GM12878 (cell line): ENCODE data around the gene ZNF132. TPM values are rescaled to one million over a fixed set of nuclear protein-coding genes. Genes with fewer than 3 reads are reported as not detected.

Source experiments
- ATAC-seq: fragments of 200-7000 bp; cut with Tn5 transposase; 3 replicates; pipeline ENCODE4 v1.9.1; 2020; ENCODE audit warnings: mild to moderate bottlenecking, moderate library complexity
- BruUV-seq: library from RNA; stranded (reverse); fragments of 400-500 nt; replicated peaks from 2 replicates; lab custom pipeline; 2021; lab: Mats Ljungman, UMichigan
- CTCF ChIA-PET: fragments of 300-600 bp; sonication (Branson Sonifier 250); formaldehyde crosslinking; extraction: SDS; loops from one replicate; lab custom pipeline; 2021; ENCODE audit warnings: inconsistent platforms; lab: Yijun Ruan, JAX
- POLR2A ChIA-PET: fragments of 350-600 bp; formaldehyde crosslinking; extraction: SDS; loops from one replicate; lab custom pipeline; 2021; ENCODE audit warnings: inconsistent platforms; lab: Charles Lee
- RAD21 ChIA-PET: fragments of 300-600 bp; sonication (Branson Sonifier 250); formaldehyde crosslinking; loops from one replicate; lab custom pipeline; 2023; ENCODE audit warnings: antibody characterized with exemption; ENCODE audit not compliant: unreplicated experiment; lab: Charles Lee
- SMC1A ChIA-PET: fragments of 300-600 bp; sonication (Branson Sonifier 250); formaldehyde crosslinking; loops from one replicate; lab custom pipeline; 2023; ENCODE audit not compliant: unreplicated experiment, uncharacterized antibody; lab: Charles Lee
- DNase-seq: peaks from one replicate; pipeline ENCODE4 v3.0.0-alpha.2; 2011; ENCODE audit warnings: low read depth, low spot score
- FAIRE-seq: peaks from 3 replicates; lab custom pipeline; 2011; peaks lifted over from hg19 to GRCh38; lab: Jason Lieb, UNC
- H2AFZ ChIP-seq: 2 replicates; pipeline ENCODE4 v1.6.0; 2011; ENCODE audit warnings: low read depth, low read length, control low read depth; ENCODE audit not compliant: control insufficient read depth
- H3K27ac ChIP-seq: 2 replicates; pipeline ENCODE4 v1.5.1; 2011; ENCODE audit warnings: control low read depth; ENCODE audit not compliant: control insufficient read depth, insufficient read depth
- H3K27me3 ChIP-seq, 2 experiments: replicated peaks in 1 of 2; 2 replicates each; pipeline versions ENCODE4 v1.6.0 to v1.6.1; 2011; ENCODE audit warnings: low read length in 1 of 2; ENCODE audit not compliant: control insufficient read depth in 2 of 2, insufficient read depth in 2 of 2
- H3K36me3 ChIP-seq, 2 experiments: 2 replicates each; pipeline ENCODE4 v1.5.1; 2011; ENCODE audit warnings: low read length in 1 of 2; ENCODE audit not compliant: control insufficient read depth in 2 of 2, insufficient read depth in 2 of 2
- H3K4me1 ChIP-seq: 2 replicates; pipeline ENCODE4 v1.6.1; 2011; ENCODE audit warnings: mild to moderate bottlenecking, low read length, moderate library complexity, mixed read lengths; ENCODE audit not compliant: control insufficient read depth, insufficient read depth
- H3K4me2 ChIP-seq: 2 replicates; pipeline ENCODE4 v1.6.0; 2011; ENCODE audit warnings: control low read depth; ENCODE audit not compliant: control insufficient read depth, insufficient read depth
- H3K4me3 ChIP-seq: fragments of 200-600 bp; sonication (generic); 2 replicates; pipeline ENCODE4 v1.5.1; 2016
- H3K79me2 ChIP-seq: 2 replicates; pipeline ENCODE4 v1.6.0; 2011; ENCODE audit warnings: low read length; ENCODE audit not compliant: control insufficient read depth, insufficient read depth
- H3K9ac ChIP-seq: 2 replicates; pipeline ENCODE4 v1.8.0; 2011; ENCODE audit warnings: low read length, control low read depth, mixed read lengths; ENCODE audit not compliant: control insufficient read depth, insufficient read depth
- H3K9me3 ChIP-seq: replicated peaks from 3 replicates; pipeline ENCODE4 v1.5.1; 2011; ENCODE audit warnings: mild to moderate bottlenecking, low read length; ENCODE audit not compliant: control insufficient read depth, insufficient read depth
- H4K20me1 ChIP-seq: 2 replicates; pipeline ENCODE4 v1.6.0; 2011; ENCODE audit not compliant: control insufficient read depth, insufficient read depth
- ASH2L ChIP-seq: fragments of 300-600, 200-600 bp; sonication (generic); IDR thresholded peaks from 2 replicates; pipeline ENCODE4 v1.6.1; 2017; ENCODE audit warnings: low read depth, mild to moderate bottlenecking, borderline replicate concordance
- BRCA1 ChIP-seq: IDR thresholded peaks from 2 replicates; pipeline ENCODE4 v1.6.1; 2011; ENCODE audit warnings: low read depth, low read length, improper control_type of control experiment
- EGR1 ChIP-seq, 2 experiments: IDR thresholded peaks; 1 replicate in 1 of 2; 2 replicates in 1 of 2; pipeline ENCODE4 v1.6.1; 2011 to 2012; ENCODE audit warnings: low read depth in 2 of 2, low read length in 2 of 2, borderline replicate concordance in 1 of 2, mild to moderate bottlenecking in 1 of 2, moderate library complexity in 1 of 2
- GATAD2B ChIP-seq: fragments of 450-650 bp; conservative IDR thresholded peaks from 2 replicates; pipeline ENCODE4 v1.6.1; 2017; ENCODE audit warnings: low read depth, mild to moderate bottlenecking, moderate library complexity
- RB1 ChIP-seq: fragments of 450-650 bp; formaldehyde crosslinking; IDR thresholded peaks from 2 replicates; pipeline ENCODE4 v1.6.1; 2017; ENCODE audit warnings: mild to moderate bottlenecking, borderline replicate concordance
- SMC3 ChIP-seq: IDR thresholded peaks from 2 replicates; pipeline ENCODE4 v1.6.1; 2011; ENCODE audit warnings: low read length, improper control_type of control experiment, borderline replicate concordance
- SREBF1 ChIP-seq: IDR thresholded peaks from 2 replicates; pipeline ENCODE4 v1.6.1; 2012; ENCODE audit warnings: mild to moderate bottlenecking, low read length
- WGBS: methylation state at CpG from one replicate; pipeline ENCODE4 v1.1.6; 2016; ENCODE audit warnings: low lambda C conversion rate; ENCODE audit not compliant: insufficient replicate concordance, insufficient coverage; ENCODE audit errors: missing lambda C conversion rate; 5-methylcytosine and 5-hydroxymethylcytosine counted together
- in situ Hi-C: fragments of 300-500 bp; cut with MboI; formaldehyde crosslinking; loops from 9 replicates; pipeline ENCODE4 v1.14.3; 2018; ENCODE audit warnings: mixed read lengths
- intact Hi-C: fragments of 100-400 bp; cut with micrococcal nuclease; formaldehyde crosslinking; loops from one replicate; pipeline ENCODE4 v1.14.2; 2022; ENCODE audit not compliant: unreplicated experiment
- polyA plus RNA-seq, 11 experiments: library from polyadenylated mRNA; depleted of rRNA in 4 of 11; unstranded in 6 of 11; stranded (reverse) in 5 of 11; fragments of >200 nt; fragmentation: Nextera tagmentation in 4 of 11; fragmentation: Illumina TruSeq in 1 of 11; extraction: Ambion mirVana in 4 of 11; extraction: Trizol in 1 of 11; gene quantifications; 1 replicate in 1 of 11; 2 replicates in 10 of 11; pipeline versions ENCODE4 v1.2.1 to v1.2.3, GENCODE V29; 2011 to 2016; ENCODE audit warnings: inconsistent platforms in 2 of 11, missing spikeins in 2 of 11, low read depth in 1 of 11
- total RNA-seq, 4 experiments: library from RNA; depleted of rRNA in 3 of 4; stranded (reverse); fragments of >200 nt in 3 of 4; fragmentation: Illumina TruSeq in 1 of 4; extraction: Trizol in 1 of 4; gene quantifications; 2 replicates each; pipeline versions ENCODE4 v1.2.1 to v1.2.3, GENCODE V29; 2013 to 2021
- TF ChIP-seq, protein P1 (sequence below): fragments of 150-350 bp; IDR thresholded peaks from 2 replicates; pipeline ENCODE4 v1.6.1; 2016; ENCODE audit warnings: low read depth, low read length
- TF ChIP-seq, protein P2 (sequence below): IDR thresholded peaks from 2 replicates; pipeline ENCODE4 v1.6.1; 2011; ENCODE audit warnings: borderline replicate concordance, low read depth, mild to moderate bottlenecking, moderate library complexity, mixed read lengths, low read length; ENCODE audit not compliant: insufficient read depth; ENCODE audit errors: extremely low read length
- TF ChIP-seq, protein P3 (sequence below): fragments of 450-650 bp; formaldehyde crosslinking; IDR thresholded peaks from 2 replicates; pipeline ENCODE4 v1.4.0; 2020; ENCODE audit warnings: mild to moderate bottlenecking, moderate library complexity
- TF ChIP-seq, protein P4 (sequence below): IDR thresholded peaks from 2 replicates; pipeline ENCODE4 v1.6.1; 2012; ENCODE audit warnings: low read length, inconsistent platforms

The ZNF132 gene
- total and polyA plus RNA-seq, 10 of the 15 experiments (the other 5 are each of a cell fraction or from before 2014, with no cell fraction given): 0.56 to 4.0 (median 2.3) TPM

DNA sequence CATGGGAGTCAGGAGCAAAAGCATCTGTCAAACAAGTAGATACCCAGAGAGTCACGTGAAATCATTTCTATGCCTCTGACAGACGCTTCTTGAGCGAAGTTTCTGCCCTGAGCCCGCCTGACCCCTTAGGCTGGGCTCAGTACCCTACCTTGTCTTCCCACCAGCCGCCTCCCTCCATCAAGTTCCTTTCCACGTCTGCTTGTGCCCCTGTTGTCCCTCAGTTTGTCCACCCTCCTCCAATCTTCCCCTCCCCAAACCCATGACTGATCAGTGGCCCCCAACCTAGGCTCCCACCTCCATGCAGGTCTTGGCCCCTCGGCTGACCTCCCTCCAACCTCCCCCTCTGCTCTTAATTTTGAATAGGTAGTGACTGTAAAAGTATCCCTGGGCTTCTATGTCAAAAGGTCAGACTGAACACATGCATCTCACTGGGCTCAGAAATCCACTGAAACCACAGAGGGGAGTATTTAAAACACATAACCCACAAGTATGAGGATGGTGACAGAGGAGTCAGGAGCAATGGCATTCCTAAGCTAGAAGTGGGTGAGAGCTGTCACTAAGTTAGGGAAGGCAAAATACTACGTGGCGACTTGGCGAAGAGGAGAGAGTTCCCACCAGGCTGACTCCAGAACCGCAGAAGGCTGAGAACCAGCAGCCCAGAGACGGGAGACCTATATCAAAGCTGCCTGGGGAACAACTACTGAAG is 34.5 kb upstream of the ZNF132 start:
- no peak overlapping the region for H3K27ac ChIP-seq
- FAIRE-seq: no peak
- DNase-seq: no peak
- H2AFZ ChIP-seq: no peak overlapping the region
- ChIA-PET RAD21 (no interaction called here), CTCF (no interaction called here), SMC1A (interaction anchor here (0.9 to 1.3 kb wide), 2 partner anchors 14 to 22 kb away, joined by 3 read pairs; partner anchors contain the start of gene ZNF324B), POLR2A (interaction anchor here (1.9 kb wide), 1 partner anchor 112 kb away, joined by 5 read pairs; the partner anchor contains the start of gene ZNF497)
- no TSS peak for BruUV-seq
- WGBS: 87% methylated on average over 12 of the region's 12 CpGs
- no peaks in the 10 kb centered on the region; the same call in none of the 2 replicates for H3K79me2 ChIP-seq
- peak overlapping the region; percentile 83; the same call in 1 of the 2 replicates for H3K4me2 ChIP-seq
- in situ Hi-C loops (no loop called here), intact Hi-C loops (no loop called here)
- H3K9me3 ChIP-seq: no peaks in the 10 kb centered on the region
- no peaks in the 10 kb centered on the region for H3K27me3 ChIP-seq
- no peak for ATAC-seq
- H4K20me1 ChIP-seq: no peaks in the 10 kb centered on the region
- H3K9ac ChIP-seq: no peak overlapping the region; the same call in 1 of the 2 replicates
- peaks cover 7% of the 10 kb centered on the region in 2 experiments for H3K36me3 ChIP-seq
- H3K4me1 ChIP-seq: peaks cover 21% of the 10 kb centered on the region
- no peak overlapping the region for H3K4me3 ChIP-seq
- TF ChIP-seq SREBF1: no peak
- no peak for TF ChIP-seq SMC3
- no peak for TF ChIP-seq GATAD2B
- TF ChIP-seq, protein P1, sequence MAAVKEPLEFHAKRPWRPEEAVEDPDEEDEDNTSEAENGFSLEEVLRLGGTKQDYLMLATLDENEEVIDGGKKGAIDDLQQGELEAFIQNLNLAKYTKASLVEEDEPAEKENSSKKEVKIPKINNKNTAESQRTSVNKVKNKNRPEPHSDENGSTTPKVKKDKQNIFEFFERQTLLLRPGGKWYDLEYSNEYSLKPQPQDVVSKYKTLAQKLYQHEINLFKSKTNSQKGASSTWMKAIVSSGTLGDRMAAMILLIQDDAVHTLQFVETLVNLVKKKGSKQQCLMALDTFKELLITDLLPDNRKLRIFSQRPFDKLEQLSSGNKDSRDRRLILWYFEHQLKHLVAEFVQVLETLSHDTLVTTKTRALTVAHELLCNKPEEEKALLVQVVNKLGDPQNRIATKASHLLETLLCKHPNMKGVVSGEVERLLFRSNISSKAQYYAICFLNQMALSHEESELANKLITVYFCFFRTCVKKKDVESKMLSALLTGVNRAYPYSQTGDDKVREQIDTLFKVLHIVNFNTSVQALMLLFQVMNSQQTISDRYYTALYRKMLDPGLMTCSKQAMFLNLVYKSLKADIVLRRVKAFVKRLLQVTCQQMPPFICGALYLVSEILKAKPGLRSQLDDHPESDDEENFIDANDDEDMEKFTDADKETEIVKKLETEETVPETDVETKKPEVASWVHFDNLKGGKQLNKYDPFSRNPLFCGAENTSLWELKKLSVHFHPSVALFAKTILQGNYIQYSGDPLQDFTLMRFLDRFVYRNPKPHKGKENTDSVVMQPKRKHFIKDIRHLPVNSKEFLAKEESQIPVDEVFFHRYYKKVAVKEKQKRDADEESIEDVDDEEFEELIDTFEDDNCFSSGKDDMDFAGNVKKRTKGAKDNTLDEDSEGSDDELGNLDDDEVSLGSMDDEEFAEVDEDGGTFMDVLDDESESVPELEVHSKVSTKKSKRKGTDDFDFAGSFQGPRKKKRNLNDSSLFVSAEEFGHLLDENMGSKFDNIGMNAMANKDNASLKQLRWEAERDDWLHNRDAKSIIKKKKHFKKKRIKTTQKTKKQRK: no peak
- TF ChIP-seq RB1: no peak
- TF ChIP-seq EGR1 (IDR thresholded peaks at IDR 0.05; ENCODE audit: borderline replicate concordance in 1 of 2, low read depth in 2 of 2, low read length in 2 of 2): no peak
- TF ChIP-seq, protein P2, sequence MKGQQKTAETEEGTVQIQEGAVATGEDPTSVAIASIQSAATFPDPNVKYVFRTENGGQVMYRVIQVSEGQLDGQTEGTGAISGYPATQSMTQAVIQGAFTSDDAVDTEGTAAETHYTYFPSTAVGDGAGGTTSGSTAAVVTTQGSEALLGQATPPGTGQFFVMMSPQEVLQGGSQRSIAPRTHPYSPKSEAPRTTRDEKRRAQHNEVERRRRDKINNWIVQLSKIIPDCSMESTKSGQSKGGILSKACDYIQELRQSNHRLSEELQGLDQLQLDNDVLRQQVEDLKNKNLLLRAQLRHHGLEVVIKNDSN: no peak
- TF ChIP-seq, protein P3, sequence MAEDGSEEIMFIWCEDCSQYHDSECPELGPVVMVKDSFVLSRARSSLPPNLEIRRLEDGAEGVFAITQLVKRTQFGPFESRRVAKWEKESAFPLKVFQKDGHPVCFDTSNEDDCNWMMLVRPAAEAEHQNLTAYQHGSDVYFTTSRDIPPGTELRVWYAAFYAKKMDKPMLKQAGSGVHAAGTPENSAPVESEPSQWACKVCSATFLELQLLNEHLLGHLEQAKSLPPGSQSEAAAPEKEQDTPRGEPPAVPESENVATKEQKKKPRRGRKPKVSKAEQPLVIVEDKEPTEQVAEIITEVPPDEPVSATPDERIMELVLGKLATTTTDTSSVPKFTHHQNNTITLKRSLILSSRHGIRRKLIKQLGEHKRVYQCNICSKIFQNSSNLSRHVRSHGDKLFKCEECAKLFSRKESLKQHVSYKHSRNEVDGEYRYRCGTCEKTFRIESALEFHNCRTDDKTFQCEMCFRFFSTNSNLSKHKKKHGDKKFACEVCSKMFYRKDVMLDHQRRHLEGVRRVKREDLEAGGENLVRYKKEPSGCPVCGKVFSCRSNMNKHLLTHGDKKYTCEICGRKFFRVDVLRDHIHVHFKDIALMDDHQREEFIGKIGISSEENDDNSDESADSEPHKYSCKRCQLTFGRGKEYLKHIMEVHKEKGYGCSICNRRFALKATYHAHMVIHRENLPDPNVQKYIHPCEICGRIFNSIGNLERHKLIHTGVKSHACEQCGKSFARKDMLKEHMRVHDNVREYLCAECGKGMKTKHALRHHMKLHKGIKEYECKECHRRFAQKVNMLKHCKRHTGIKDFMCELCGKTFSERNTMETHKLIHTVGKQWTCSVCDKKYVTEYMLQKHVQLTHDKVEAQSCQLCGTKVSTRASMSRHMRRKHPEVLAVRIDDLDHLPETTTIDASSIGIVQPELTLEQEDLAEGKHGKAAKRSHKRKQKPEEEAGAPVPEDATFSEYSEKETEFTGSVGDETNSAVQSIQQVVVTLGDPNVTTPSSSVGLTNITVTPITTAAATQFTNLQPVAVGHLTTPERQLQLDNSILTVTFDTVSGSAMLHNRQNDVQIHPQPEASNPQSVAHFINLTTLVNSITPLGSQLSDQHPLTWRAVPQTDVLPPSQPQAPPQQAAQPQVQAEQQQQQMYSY (CRISPR knock-in tag): no peak
- TF ChIP-seq, protein P4, sequence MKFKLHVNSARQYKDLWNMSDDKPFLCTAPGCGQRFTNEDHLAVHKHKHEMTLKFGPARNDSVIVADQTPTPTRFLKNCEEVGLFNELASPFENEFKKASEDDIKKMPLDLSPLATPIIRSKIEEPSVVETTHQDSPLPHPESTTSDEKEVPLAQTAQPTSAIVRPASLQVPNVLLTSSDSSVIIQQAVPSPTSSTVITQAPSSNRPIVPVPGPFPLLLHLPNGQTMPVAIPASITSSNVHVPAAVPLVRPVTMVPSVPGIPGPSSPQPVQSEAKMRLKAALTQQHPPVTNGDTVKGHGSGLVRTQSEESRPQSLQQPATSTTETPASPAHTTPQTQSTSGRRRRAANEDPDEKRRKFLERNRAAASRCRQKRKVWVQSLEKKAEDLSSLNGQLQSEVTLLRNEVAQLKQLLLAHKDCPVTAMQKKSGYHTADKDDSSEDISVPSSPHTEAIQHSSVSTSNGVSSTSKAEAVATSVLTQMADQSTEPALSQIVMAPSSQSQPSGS: no peak
- TF ChIP-seq BRCA1: no peak
- TF ChIP-seq ASH2L: no peak
